Psoas muscle (tissue), 8 donors: Measurements from ENCODE around the gene CMYA5. TPM values are rescaled to one million over a fixed set of nuclear protein-coding genes. Genes with fewer than 3 reads are reported as not detected.

ENCODE experiments used
- ATAC-seq, 4 donors: fragments of 200-7000 bp; cut with Tn5 transposase; one replicate each; pipeline ENCODE4 v1.9.1; 2020; ENCODE audit warnings: moderate library complexity in 3 of 4, mild to moderate bottlenecking in 2 of 4
- DNase-seq, 2 donors: peaks; one replicate each; pipeline ENCODE4 v3.0.0-alpha.2; 2020
- H3K27ac ChIP-seq: fragments of 200-600 bp; one replicate; pipeline ENCODE4 v1.8.0; 2022
- H3K27me3 ChIP-seq, 3 donors: fragments of 200-600 bp in 1 of 3; one replicate each; pipeline versions ENCODE4 v1.6.1 to v1.8.0; 2013 to 2022; ENCODE audit warnings: low read length in 2 of 3, mild to moderate bottlenecking in 2 of 3, moderate library complexity in 1 of 3; ENCODE audit not compliant: insufficient read depth in 3 of 3
- H3K36me3 ChIP-seq, 2 donors: fragments of 200-600 bp in 1 of 2; one replicate each; pipeline versions ENCODE4 v1.6.1 to v1.8.0; 2013 to 2022; ENCODE audit warnings: low read depth in 1 of 2, mild to moderate bottlenecking in 1 of 2, moderate library complexity in 1 of 2; ENCODE audit not compliant: insufficient read depth in 1 of 2
- H3K4me1 ChIP-seq: fragments of 200-600 bp; one replicate; pipeline ENCODE4 v1.8.0; 2022
- H3K4me3 ChIP-seq: fragments of 200-600 bp; one replicate; pipeline ENCODE4 v1.8.0; 2022; ENCODE audit warnings: mild to moderate bottlenecking
- H3K9me3 ChIP-seq: fragments of 200-600 bp; one replicate; pipeline ENCODE4 v1.8.0; 2022
- WGBS, 3 donors: extraction: QIAGEN DNeasy Blood & Tissue Kit; methylation state at CpG; one replicate each; pipeline versions ENCODE4 v1.1.6 to v1.1.7; 2013; 5-methylcytosine and 5-hydroxymethylcytosine counted together
- intact Hi-C, 2 donors: fragments of 100-400 bp; cut with DNase I; formaldehyde crosslinking; loops; one replicate each; pipeline versions ENCODE4 v1.11.0 to v1.14.2; 2022
- polyA plus RNA-seq, 3 donors: library from polyadenylated mRNA; stranded (reverse); fragments of 200-250 nt; gene quantifications; one replicate each; pipeline ENCODE4 v1.2.3, GENCODE V29; 2013
- total RNA-seq, 4 donors: library from RNA; stranded (reverse); fragmentation: NEBNext Ultra II Directional in 2 of 4; extraction: Animal tissue kit (Norgen Biotek cat#: 25700) in 2 of 4; gene quantifications; one replicate each; pipeline versions ENCODE4 v1.2.1 to v1.2.4, GENCODE V29; 2021 to 2023
- TF ChIP-seq, protein P1 (sequence below): fragments of 200-600 bp; IDR thresholded peaks from one replicate; pipeline ENCODE4 v1.8.0; 2022; ENCODE audit warnings: antibody characterized with exemption
- donor health status: healthy with polysubstance abuse.
- donor health status: DM: no; HTN: no; CAD: no; lungs with moderate emphysema.
- donor health status: Bipolar disorder and iron deficiency.
- donor health status: healthy.
- donor health status: DM: yes; HTN: yes; CAD: no.
- donor health status: DM: no; HTN: no; CAD: no.
- donor health status: DM: no; HTN: no; CAD: no.
- donor health status: DM: yes; HTN: yes; CAD: no.

The CMYA5 gene
- total and polyA plus RNA-seq, 7 donors, result 290 to 1,472 (median 1,216) TPM

DNA sequence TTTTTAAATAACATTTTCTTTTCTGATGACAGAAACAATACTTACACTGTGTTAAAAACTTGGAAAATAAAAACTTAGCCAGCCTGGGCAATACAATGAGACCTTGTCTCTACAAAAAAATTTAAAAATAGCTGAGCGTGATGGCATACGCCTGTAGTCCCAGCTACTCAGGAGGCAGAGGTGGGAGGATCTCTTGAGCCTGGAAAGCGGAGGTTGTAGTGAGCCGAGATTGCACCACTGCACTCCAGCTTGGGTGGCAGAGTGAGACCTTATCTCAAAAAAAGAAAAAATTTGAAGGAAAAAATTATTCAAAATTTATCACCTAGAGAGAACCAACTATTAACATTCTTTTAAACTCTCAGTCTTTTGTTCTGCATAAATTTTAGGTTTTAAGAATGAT is 4.9 kb upstream of the CMYA5 start:
- Histone ChIP-seq H3K9me3 (no peaks in the 10 kb centered on the region), H3K27ac (no peak overlapping the region), H3K27me3 (no peaks in the 10 kb centered on the region), H3K36me3 (peaks cover 3 to 78% of the 10 kb centered on the region in 2 donors), H3K4me1 (peaks cover 4% of the 10 kb centered on the region), H3K4me3 (no peak overlapping the region)
- DNase-seq (no peak), ATAC-seq (no peak)
- intact Hi-C loops, result loop anchor here in 1 of 2 donors (10.0 kb wide), 1 partner anchor 50 kb away; no protein-coding TSS in a partner anchor
- TF ChIP-seq, protein P1, sequence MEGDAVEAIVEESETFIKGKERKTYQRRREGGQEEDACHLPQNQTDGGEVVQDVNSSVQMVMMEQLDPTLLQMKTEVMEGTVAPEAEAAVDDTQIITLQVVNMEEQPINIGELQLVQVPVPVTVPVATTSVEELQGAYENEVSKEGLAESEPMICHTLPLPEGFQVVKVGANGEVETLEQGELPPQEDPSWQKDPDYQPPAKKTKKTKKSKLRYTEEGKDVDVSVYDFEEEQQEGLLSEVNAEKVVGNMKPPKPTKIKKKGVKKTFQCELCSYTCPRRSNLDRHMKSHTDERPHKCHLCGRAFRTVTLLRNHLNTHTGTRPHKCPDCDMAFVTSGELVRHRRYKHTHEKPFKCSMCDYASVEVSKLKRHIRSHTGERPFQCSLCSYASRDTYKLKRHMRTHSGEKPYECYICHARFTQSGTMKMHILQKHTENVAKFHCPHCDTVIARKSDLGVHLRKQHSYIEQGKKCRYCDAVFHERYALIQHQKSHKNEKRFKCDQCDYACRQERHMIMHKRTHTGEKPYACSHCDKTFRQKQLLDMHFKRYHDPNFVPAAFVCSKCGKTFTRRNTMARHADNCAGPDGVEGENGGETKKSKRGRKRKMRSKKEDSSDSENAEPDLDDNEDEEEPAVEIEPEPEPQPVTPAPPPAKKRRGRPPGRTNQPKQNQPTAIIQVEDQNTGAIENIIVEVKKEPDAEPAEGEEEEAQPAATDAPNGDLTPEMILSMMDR, result no peak
- 92 to 99% (median 97%) methylated on average over 4 of the region's 4 CpGs for WGBS, 3 donors

DNA sequence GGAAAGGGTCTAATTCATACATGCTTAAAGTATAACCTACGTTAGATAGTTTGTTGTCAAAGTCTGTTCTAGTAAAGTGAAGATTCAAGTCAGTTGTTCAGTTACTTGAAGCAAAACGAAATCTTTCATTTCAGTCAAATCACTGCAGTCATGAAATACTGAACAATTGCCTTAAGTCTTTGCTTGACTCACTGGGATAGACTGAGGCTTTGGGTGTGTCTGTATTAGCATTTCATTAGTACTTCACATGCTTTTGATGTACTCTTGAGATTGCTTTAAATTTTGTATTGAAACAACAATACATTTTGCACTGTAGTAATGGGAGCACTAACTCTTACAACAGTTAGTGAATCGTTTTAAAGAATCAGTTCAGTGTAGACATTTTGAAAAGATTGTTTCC is 4.0 kb upstream of the CMYA5 start:
- TF ChIP-seq, protein P1, result no peak
- intact Hi-C loops, result loop anchor here in 1 of 2 donors (10.0 kb wide), 1 partner anchor 51 kb away; no protein-coding TSS in a partner anchor
- H3K36me3 ChIP-seq, result peaks cover 3 to 70% of the 10 kb centered on the region in 2 donors
- 80 to 85% (median 81%) methylated on average over 3 of the region's 3 CpGs for WGBS, 3 donors
- no peak overlapping the region for H3K27ac ChIP-seq
- no peaks in the 10 kb centered on the region for H3K27me3 ChIP-seq
- no peaks in the 10 kb centered on the region for H3K9me3 ChIP-seq
- H3K4me1 ChIP-seq, result peaks cover 4% of the 10 kb centered on the region
- no peak overlapping the region for H3K4me3 ChIP-seq
- ATAC-seq, result no peak
- DNase-seq, result no peak

DNA sequence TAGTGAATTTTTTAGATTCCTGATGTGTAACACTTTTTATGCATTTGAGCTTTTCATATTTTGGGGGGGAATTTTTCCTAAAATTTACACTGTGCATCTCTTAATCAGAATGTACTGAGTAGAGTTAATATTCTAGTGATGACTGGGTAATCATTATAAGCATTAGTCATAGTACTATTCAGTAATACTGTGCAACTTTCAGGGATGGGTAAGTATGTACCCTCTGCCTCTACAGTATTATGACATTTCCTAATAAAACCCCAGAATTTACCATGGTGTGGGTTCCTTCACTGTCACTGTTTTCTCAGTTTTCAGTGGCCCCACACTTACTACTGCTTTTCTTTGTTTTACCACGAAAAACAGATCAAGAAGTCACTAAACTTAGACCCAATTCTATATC is 2.8 kb upstream of the CMYA5 start:
- Histone ChIP-seq H3K4me3 (no peak overlapping the region), H3K9me3 (no peaks in the 10 kb centered on the region), H3K36me3 (peaks cover 3 to 58% of the 10 kb centered on the region in 2 donors), H3K27me3 (no peaks in the 10 kb centered on the region), H3K4me1 (peaks cover 4% of the 10 kb centered on the region), H3K27ac (peak overlapping the region; percentile 26)
- DNase-seq, result no peak
- intact Hi-C loops, result loop anchor here in 1 of 2 donors (10.0 kb wide), 1 partner anchor 52 kb away; no protein-coding TSS in a partner anchor
- 91 to 95% (median 91%) methylated on average over 1 of the region's 1 CpG for WGBS, 3 donors
- TF ChIP-seq, protein P1, result no peak
- ATAC-seq, result no peak

DNA sequence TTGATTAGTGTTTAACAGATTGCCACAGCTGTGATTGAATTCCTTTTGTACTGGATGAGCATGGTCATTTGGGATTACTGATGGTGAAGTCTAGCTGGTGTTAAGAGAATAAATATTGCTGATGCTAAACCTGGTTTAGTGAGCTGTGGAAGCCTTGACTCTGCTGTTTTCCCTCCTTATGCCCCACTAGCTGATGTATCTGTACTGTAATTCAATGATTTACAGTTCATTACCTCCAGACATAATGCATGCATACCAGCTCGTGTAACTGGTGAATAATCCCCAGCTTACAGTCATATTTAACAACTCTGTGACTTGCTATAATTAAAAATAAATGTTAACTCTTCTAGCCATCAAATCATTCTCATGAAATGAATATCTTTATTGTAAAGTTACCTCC is 1.7 kb upstream of the CMYA5 start:
- 41 to 59% (median 54%) methylated on average over 1 of the region's 1 CpG for WGBS, 3 donors
- Histone ChIP-seq H3K36me3 (peaks cover 3 to 47% of the 10 kb centered on the region in 2 donors), H3K4me3 (no peak overlapping the region), H3K27ac (peak overlapping the region; percentile 99), H3K9me3 (no peaks in the 10 kb centered on the region), H3K27me3 (no peaks in the 10 kb centered on the region), H3K4me1 (peaks cover 13% of the 10 kb centered on the region)
- no peak for ATAC-seq
- no peak for DNase-seq
- intact Hi-C loops, result loop anchor here in 1 of 2 donors (10.0 kb wide), 1 partner anchor 53 kb away; no protein-coding TSS in a partner anchor
- TF ChIP-seq, protein P1, result no peak

DNA sequence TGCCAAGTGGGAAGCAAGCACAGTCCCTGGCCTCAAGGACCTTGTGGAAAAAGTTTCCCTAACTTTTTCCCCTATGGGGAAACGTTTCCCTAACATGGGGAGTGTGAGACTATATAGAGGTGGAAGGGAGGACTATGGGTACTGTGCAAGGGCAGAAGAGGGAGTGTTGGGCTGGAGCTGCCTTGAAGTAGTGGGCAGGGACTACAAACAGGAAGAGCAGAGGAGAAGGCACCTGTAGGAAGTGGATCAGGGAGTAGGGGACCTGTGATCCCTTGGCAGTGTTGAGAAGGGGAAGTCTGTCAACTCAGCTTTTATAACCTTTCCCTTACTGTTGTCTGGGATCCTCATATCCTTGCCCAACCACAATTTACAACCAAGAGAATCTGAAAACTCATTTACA is 1.4 kb downstream of the CMYA5 start:
- DNase-seq (no peak), ATAC-seq (peak in 3 of 4 donors; percentile 19 to 24 (median 23))
- H3K4me3 ChIP-seq, result peak overlapping the region; percentile 82
- intact Hi-C loops, result loop anchor here in 1 of 2 donors (5.0 kb wide), 1 partner anchor 179 kb away; the partner anchor contains the start of gene HOMER1
- H3K27me3 ChIP-seq, result no peaks in the 10 kb centered on the region
- WGBS, 3 donors, result 17 to 25% (median 22%) methylated on average over 1 of the region's 1 CpG
- H3K36me3 ChIP-seq, result peaks cover 0 to 20% of the 10 kb centered on the region in 2 donors
- no peaks in the 10 kb centered on the region for H3K9me3 ChIP-seq
- TF ChIP-seq, protein P1, result no peak
- peak overlapping the region; percentile 99 for H3K27ac ChIP-seq
- H3K4me1 ChIP-seq, result peaks cover 19% of the 10 kb centered on the region
